ENCODE data around the gene ID2. TPM values are rescaled to one million over a fixed set of nuclear protein-coding genes. Genes with fewer than 3 reads are reported as not detected.

ID2 gene
- total and polyA plus RNA-seq, 4 experiments from 2014 or later, result 50.8 to 191 (median 97.2) TPM

DNA sequence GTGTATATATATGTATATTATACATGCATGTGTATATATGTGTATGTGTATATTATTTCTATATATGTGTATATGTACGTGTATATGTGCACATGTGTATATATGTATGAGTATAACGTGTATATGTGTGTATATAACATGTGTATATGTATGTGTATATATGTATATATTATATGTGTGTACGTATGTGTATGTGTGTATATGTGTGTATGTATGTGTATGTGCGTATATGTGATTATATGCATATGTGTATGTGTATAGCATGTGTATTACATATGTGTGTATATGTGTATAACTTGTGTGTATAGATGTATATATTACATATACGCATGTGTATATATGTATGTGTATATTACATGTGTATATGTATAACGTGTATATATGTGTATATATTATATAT lies 32.1 kb upstream of the ID2 start:
- Mint-ChIP-seq H3K4me3 (no peak overlapping the region), H3K27ac (no peak overlapping the region), H3K4me1 (no peaks in the 10 kb centered on the region), H3K9me3 (no peaks in the 10 kb centered on the region), H3K36me3 (no peaks in the 10 kb centered on the region), H3K27me3 (no peaks in the 10 kb centered on the region)
- ChIA-PET CTCF (ENCODE audit: partially characterized antibody) (no interaction called here), POLR2A (ENCODE audit: partially characterized antibody) (no interaction called here)
- Histone ChIP-seq H3K36me3 (ENCODE audit: insufficient read depth, low read length) (no peaks in the 10 kb centered on the region), H3K9me3 (ENCODE audit: control insufficient read depth in 1 of 2, low read length in 2 of 2) (no peaks in the 10 kb centered on the region), H3K4me3 (ENCODE audit: low read length in 2 of 2) (no peak overlapping the region), H3K4me1 (ENCODE audit: insufficient read depth, low read length) (no peaks in the 10 kb centered on the region), H3K27ac (ENCODE audit: low read depth, low read length) (no peak overlapping the region), H3K27me3 (ENCODE audit: insufficient read depth, low read length) (no peaks in the 10 kb centered on the region)
- DNase-seq, result no peak
- intact Hi-C loops (cut with micrococcal nuclease), result no loop called here

DNA sequence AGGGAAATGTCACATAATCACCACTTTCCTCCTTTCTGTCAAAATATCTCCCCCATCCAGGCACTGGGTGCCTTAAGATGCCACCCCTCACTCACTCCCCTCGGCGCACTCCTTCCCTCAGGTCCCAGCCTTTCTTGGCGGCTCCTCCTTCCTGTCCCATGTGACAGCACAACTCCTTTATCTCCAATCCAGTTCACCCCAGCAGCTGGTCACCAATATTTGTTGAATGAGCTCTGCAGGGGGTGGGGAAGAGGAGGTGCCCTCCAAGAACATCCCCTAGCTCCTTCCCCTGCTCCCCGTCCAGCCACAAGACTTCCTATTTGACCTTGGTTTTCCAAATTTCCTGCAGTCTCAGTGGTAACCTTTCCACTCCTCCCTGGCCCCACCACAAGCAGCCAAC lies 31.6 kb upstream of the ID2 start:
- Mint-ChIP-seq H3K4me1 (no peaks in the 10 kb centered on the region), H3K9me3 (peaks cover 0 to 1% (median 0%) of the 10 kb centered on the region in 8 donors), H3K4me3 (no peak overlapping the region), H3K36me3 (no peaks in the 10 kb centered on the region), H3K27me3 (peaks cover 0 to 2% of the 10 kb centered on the region in 2 donors), H3K27ac (no peak overlapping the region)
- Histone ChIP-seq H3K9me3 (ENCODE audit: control insufficient read depth in 1 of 2, low read length in 2 of 2) (no peaks in the 10 kb centered on the region), H3K27ac (ENCODE audit: low read depth, low read length) (no peak overlapping the region), H3K27me3 (ENCODE audit: insufficient read depth, low read length) (no peaks in the 10 kb centered on the region), H3K4me3 (ENCODE audit: low read length in 2 of 2) (no peak overlapping the region), H3K4me1 (ENCODE audit: insufficient read depth, low read length) (no peaks in the 10 kb centered on the region), H3K36me3 (ENCODE audit: insufficient read depth, low read length) (no peaks in the 10 kb centered on the region)
- intact Hi-C loops (cut with micrococcal nuclease), result no loop called here
- DNase-seq, result no peak
- ChIA-PET POLR2A (ENCODE audit: partially characterized antibody) (no interaction called here), CTCF (ENCODE audit: partially characterized antibody) (no interaction called here)

GRCh38 chr2:8652774-8653426 lies 29.0 kb upstream of the ID2 start:
- H3K27ac Mint-ChIP-seq, result no peak overlapping the region
- CTCF ChIA-PET (ENCODE audit: partially characterized antibody), result no interaction called here
- H3K4me3 ChIP-seq (ENCODE audit: low read length in 2 of 2), result no peak overlapping the region
- H3K36me3 ChIP-seq (ENCODE audit: insufficient read depth, low read length), result no peaks in the 10 kb centered on the region
- H3K27ac ChIP-seq (ENCODE audit: low read depth, low read length), result no peak overlapping the region
- DNase-seq, result no peak
- H3K4me1 ChIP-seq (ENCODE audit: insufficient read depth, low read length), result peaks cover 6% of the 10 kb centered on the region
- POLR2A ChIA-PET (ENCODE audit: partially characterized antibody), result no interaction called here
- peaks cover 4 to 11% (median 7%) of the 10 kb centered on the region in 4 donors for H3K4me1 Mint-ChIP-seq
- peaks cover 2 to 3% of the 10 kb centered on the region in 2 donors for H3K27me3 Mint-ChIP-seq
- H3K36me3 Mint-ChIP-seq, result no peaks in the 10 kb centered on the region
- H3K9me3 Mint-ChIP-seq, result peaks cover 0 to 1% (median 0%) of the 10 kb centered on the region in 8 donors
- H3K27me3 ChIP-seq (ENCODE audit: insufficient read depth, low read length), result no peaks in the 10 kb centered on the region
- intact Hi-C loops (cut with micrococcal nuclease), result no loop called here
- H3K4me3 Mint-ChIP-seq, result no peak overlapping the region
- no peaks in the 10 kb centered on the region for H3K9me3 ChIP-seq (ENCODE audit: control insufficient read depth in 1 of 2, low read length in 2 of 2)

DNA sequence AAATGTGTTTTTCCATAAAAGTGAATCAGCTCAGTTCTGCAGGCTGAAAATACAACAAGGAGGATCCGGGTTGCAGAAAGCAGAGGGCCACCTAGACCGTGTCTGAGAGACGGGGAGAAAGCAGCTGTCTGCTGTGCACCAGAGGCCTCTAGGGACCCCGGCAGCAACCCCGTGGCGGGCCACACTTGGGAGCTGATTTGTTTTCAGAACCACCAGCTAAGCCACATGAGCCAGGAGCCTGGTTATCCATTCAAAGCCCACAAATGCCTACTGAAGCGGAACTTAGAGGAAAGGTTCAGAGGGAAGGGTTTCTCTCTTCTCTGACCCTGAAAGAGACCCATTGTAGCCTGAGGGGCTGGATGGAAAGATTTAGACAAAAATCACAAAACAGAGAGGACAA lies 28.4 kb upstream of the ID2 start:
- no peak overlapping the region for H3K27ac Mint-ChIP-seq
- Histone ChIP-seq H3K36me3 (ENCODE audit: insufficient read depth, low read length) (no peaks in the 10 kb centered on the region), H3K27me3 (ENCODE audit: insufficient read depth, low read length) (no peaks in the 10 kb centered on the region), H3K4me3 (ENCODE audit: low read length in 2 of 2) (no peak overlapping the region), H3K27ac (ENCODE audit: low read depth, low read length) (no peak overlapping the region), H3K4me1 (ENCODE audit: insufficient read depth, low read length) (peaks cover 6% of the 10 kb centered on the region), H3K9me3 (ENCODE audit: control insufficient read depth in 1 of 2, low read length in 2 of 2) (no peaks in the 10 kb centered on the region)
- H3K9me3 Mint-ChIP-seq, result peaks cover 0 to 1% (median 0%) of the 10 kb centered on the region in 8 donors
- ChIA-PET CTCF (ENCODE audit: partially characterized antibody) (no interaction called here), POLR2A (ENCODE audit: partially characterized antibody) (interaction anchor here (0.6 kb wide), 1 partner anchor 29 kb away, joined by 3 read pairs; no protein-coding TSS in a partner anchor)
- no peaks in the 10 kb centered on the region for H3K36me3 Mint-ChIP-seq
- no peak for DNase-seq
- H3K4me3 Mint-ChIP-seq, result no peak overlapping the region
- intact Hi-C loops (cut with micrococcal nuclease), result no loop called here
- H3K27me3 Mint-ChIP-seq, result peaks cover 2 to 4% of the 10 kb centered on the region in 2 donors
- peaks cover 4 to 11% (median 7%) of the 10 kb centered on the region in 4 donors for H3K4me1 Mint-ChIP-seq

DNA sequence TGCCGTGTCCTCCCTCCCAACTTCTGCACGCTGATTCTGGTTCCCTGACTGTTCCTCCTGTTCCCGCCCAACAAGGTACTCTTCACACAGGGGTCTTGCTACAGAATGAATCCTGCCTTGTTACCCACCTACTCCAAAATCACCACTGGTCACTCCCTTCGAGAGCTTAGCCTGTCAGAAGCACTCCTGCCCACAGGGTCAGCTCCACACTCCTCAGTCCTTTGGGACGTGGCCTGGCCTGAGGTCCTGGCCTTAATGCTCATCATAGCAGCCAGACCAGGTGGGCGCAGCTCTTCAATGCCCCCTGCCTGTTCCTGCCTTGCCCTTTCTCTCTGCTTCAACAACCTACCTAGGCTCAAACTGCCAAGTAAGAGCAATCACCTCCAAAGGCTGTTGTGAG lies 27.8 kb upstream of the ID2 start:
- no peak overlapping the region for H3K4me3 Mint-ChIP-seq
- H3K27me3 Mint-ChIP-seq, result peaks cover 2 to 5% of the 10 kb centered on the region in 2 donors
- H3K27ac Mint-ChIP-seq, result no peak overlapping the region
- Histone ChIP-seq H3K36me3 (ENCODE audit: insufficient read depth, low read length) (no peaks in the 10 kb centered on the region), H3K27me3 (ENCODE audit: insufficient read depth, low read length) (no peaks in the 10 kb centered on the region), H3K4me1 (ENCODE audit: insufficient read depth, low read length) (peaks cover 6% of the 10 kb centered on the region), H3K27ac (ENCODE audit: low read depth, low read length) (no peak overlapping the region), H3K4me3 (ENCODE audit: low read length in 2 of 2) (no peak overlapping the region), H3K9me3 (ENCODE audit: control insufficient read depth in 1 of 2, low read length in 2 of 2) (no peaks in the 10 kb centered on the region)
- no peak for DNase-seq
- H3K36me3 Mint-ChIP-seq, result no peaks in the 10 kb centered on the region
- POLR2A ChIA-PET (ENCODE audit: partially characterized antibody), result interaction anchor here (0.6 kb wide), 1 partner anchor 29 kb away, joined by 3 read pairs; no protein-coding TSS in a partner anchor
- peaks cover 0 to 1% (median 0%) of the 10 kb centered on the region in 8 donors for H3K9me3 Mint-ChIP-seq
- CTCF ChIA-PET (ENCODE audit: partially characterized antibody), result no interaction called here
- peaks cover 4 to 11% (median 7%) of the 10 kb centered on the region in 4 donors for H3K4me1 Mint-ChIP-seq
- intact Hi-C loops (cut with micrococcal nuclease), result no loop called here

DNA sequence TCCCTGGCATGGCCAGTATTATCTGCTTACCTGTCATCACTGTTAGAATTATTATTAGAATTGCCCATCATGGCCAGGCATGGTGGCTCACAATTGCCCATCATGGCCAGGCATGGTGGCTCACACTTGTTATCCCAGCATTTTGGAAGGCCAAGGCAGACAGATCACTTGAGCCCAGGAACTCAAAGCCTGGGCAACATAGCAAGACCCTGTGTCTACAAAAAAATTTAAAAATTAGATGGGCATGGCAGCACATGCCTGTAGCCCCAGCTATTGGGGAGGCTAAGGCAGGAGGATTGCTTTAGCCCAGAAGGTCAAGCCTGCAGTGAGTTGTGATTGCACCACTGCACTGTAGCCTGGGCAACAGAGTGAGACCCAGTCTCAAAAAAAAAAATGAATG lies 27.4 kb upstream of the ID2 start:
- Mint-ChIP-seq H3K4me1 (peaks cover 4 to 11% (median 7%) of the 10 kb centered on the region in 4 donors), H3K27ac (no peak overlapping the region), H3K36me3 (no peaks in the 10 kb centered on the region), H3K9me3 (peaks cover 0 to 1% (median 0%) of the 10 kb centered on the region in 8 donors), H3K27me3 (peaks cover 2 to 5% of the 10 kb centered on the region in 2 donors), H3K4me3 (no peak overlapping the region)
- POLR2A ChIA-PET (ENCODE audit: partially characterized antibody), result no interaction called here
- H3K4me1 ChIP-seq (ENCODE audit: insufficient read depth, low read length), result peaks cover 6% of the 10 kb centered on the region
- no peaks in the 10 kb centered on the region for H3K27me3 ChIP-seq (ENCODE audit: insufficient read depth, low read length)
- H3K4me3 ChIP-seq (ENCODE audit: low read length in 2 of 2), result no peak overlapping the region
- no peaks in the 10 kb centered on the region for H3K36me3 ChIP-seq (ENCODE audit: insufficient read depth, low read length)
- no peak overlapping the region for H3K27ac ChIP-seq (ENCODE audit: low read depth, low read length)
- no peak for DNase-seq
- intact Hi-C loops (cut with micrococcal nuclease), result no loop called here
- CTCF ChIA-PET (ENCODE audit: partially characterized antibody), result no interaction called here
- H3K9me3 ChIP-seq (ENCODE audit: control insufficient read depth in 1 of 2, low read length in 2 of 2), result no peaks in the 10 kb centered on the region

GRCh38 chr2:8656160-8656641 lies 25.7 kb upstream of the ID2 start:
- intact Hi-C loops (cut with micrococcal nuclease), result no loop called here
- H3K4me1 ChIP-seq (ENCODE audit: insufficient read depth, low read length), result peaks cover 6% of the 10 kb centered on the region
- no peak for DNase-seq
- no peaks in the 10 kb centered on the region for H3K36me3 ChIP-seq (ENCODE audit: insufficient read depth, low read length)
- ChIA-PET CTCF (ENCODE audit: partially characterized antibody) (no interaction called here), POLR2A (ENCODE audit: partially characterized antibody) (interaction anchor here (0.6 kb wide), 1 partner anchor 15 kb away, joined by 3 read pairs; no protein-coding TSS in a partner anchor)
- no peaks in the 10 kb centered on the region for H3K9me3 ChIP-seq (ENCODE audit: control insufficient read depth in 1 of 2, low read length in 2 of 2)
- Mint-ChIP-seq H3K36me3 (no peaks in the 10 kb centered on the region), H3K27ac (no peak overlapping the region), H3K4me1 (peaks cover 4 to 11% (median 7%) of the 10 kb centered on the region in 4 donors), H3K4me3 (no peak overlapping the region), H3K9me3 (peaks cover 0 to 1% (median 0%) of the 10 kb centered on the region in 8 donors), H3K27me3 (peaks cover 5 to 6% of the 10 kb centered on the region in 2 donors)
- H3K27me3 ChIP-seq (ENCODE audit: insufficient read depth, low read length), result no peaks in the 10 kb centered on the region
- no peak overlapping the region for H3K27ac ChIP-seq (ENCODE audit: low read depth, low read length)
- no peak overlapping the region for H3K4me3 ChIP-seq (ENCODE audit: low read length in 2 of 2)
